Neural cell (in vitro differentiated cells): Measurements from ENCODE around the gene CFAP97D1.

Experiments
- EP300 ChIP-seq: fragments of 450-650 bp; conservative IDR thresholded peaks from 2 replicates; pipeline ENCODE4 v1.6.1; 2014; ENCODE audit warnings: antibody characterized with exemption, mild to moderate bottlenecking, moderate library complexity; ENCODE audit not compliant: poor library complexity, severe bottlenecking
- EZH2 ChIP-seq: fragments of 200-600, 300-800 bp; shearing (Covaris generic), sonication (generic); IDR thresholded peaks from 2 replicates; pipeline ENCODE4 v1.6.1; 2014; ENCODE audit warnings: antibody characterized with exemption, low read length, borderline replicate concordance, mild to moderate bottlenecking; ENCODE audit not compliant: insufficient read depth, poor library complexity, severe bottlenecking
- POLR2AphosphoS5 ChIP-seq: IDR thresholded peaks from 2 replicates; pipeline ENCODE4 v1.6.1; 2012
- SMC3 ChIP-seq: fragments of 450-650 bp; conservative IDR thresholded peaks from 2 replicates; pipeline ENCODE4 v1.6.1; 2014; ENCODE audit warnings: antibody characterized with exemption, mild to moderate bottlenecking, moderate library complexity; ENCODE audit not compliant: poor library complexity
- TF ChIP-seq, protein P1 (sequence below): fragments of 450-650 bp; IDR thresholded peaks from 2 replicates; pipeline ENCODE4 v1.5.1; 2014; ENCODE audit warnings: antibody characterized with exemption, mild to moderate bottlenecking, moderate library complexity; ENCODE audit not compliant: poor library complexity, severe bottlenecking

GRCh38 chr17:43813386-43813785 is 33.2 kb downstream of the CFAP97D1 start:
- TF ChIP-seq, protein P1, sequence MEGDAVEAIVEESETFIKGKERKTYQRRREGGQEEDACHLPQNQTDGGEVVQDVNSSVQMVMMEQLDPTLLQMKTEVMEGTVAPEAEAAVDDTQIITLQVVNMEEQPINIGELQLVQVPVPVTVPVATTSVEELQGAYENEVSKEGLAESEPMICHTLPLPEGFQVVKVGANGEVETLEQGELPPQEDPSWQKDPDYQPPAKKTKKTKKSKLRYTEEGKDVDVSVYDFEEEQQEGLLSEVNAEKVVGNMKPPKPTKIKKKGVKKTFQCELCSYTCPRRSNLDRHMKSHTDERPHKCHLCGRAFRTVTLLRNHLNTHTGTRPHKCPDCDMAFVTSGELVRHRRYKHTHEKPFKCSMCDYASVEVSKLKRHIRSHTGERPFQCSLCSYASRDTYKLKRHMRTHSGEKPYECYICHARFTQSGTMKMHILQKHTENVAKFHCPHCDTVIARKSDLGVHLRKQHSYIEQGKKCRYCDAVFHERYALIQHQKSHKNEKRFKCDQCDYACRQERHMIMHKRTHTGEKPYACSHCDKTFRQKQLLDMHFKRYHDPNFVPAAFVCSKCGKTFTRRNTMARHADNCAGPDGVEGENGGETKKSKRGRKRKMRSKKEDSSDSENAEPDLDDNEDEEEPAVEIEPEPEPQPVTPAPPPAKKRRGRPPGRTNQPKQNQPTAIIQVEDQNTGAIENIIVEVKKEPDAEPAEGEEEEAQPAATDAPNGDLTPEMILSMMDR, result no peak
- TF ChIP-seq EP300, result no peak
- no peak for TF ChIP-seq SMC3
- TF ChIP-seq POLR2AphosphoS5, result no peak
- TF ChIP-seq EZH2, result no peak
